ENCODE data around the gene SEC14L2. TPM values are rescaled to one million over a fixed set of nuclear protein-coding genes. Genes with fewer than 3 reads are reported as not detected.

The SEC14L2 gene
- total and polyA plus RNA-seq, 8 donors = 8.3 to 13.4 (median 10.0) TPM

DNA sequence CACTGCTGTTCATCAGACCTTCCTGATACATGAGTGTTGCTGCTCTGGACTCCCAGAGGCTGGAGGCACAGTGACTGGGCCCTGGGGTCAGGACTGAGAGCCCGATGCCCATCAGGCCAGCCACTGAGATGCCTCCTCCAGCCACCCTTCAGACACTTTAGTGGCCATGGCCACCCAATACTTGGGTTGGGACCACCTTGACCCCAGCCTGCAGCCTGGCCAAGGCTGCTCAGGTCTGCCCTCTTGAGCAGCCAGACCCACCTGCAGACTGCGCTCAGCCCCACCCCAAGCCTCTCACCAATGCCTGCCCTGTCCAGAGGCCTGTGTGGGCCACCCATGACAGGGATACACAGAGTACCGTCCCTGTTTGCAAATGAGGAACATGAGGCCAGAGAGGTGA lies 13.8 kb upstream of the SEC14L2 start:
- Histone ChIP-seq H3K4me3 (no peak overlapping the region), H3K9me3 (no peaks in the 10 kb centered on the region), H3K27ac (no peak overlapping the region), H3K4me1 (peaks cover 8 to 16% of the 10 kb centered on the region in 2 donors), H3K36me3 (peaks cover 0 to 29% of the 10 kb centered on the region in 2 donors), H3K27me3 (no peaks in the 10 kb centered on the region)
- no peak for ATAC-seq
- no peak for DNase-seq
- TF ChIP-seq, protein P1, sequence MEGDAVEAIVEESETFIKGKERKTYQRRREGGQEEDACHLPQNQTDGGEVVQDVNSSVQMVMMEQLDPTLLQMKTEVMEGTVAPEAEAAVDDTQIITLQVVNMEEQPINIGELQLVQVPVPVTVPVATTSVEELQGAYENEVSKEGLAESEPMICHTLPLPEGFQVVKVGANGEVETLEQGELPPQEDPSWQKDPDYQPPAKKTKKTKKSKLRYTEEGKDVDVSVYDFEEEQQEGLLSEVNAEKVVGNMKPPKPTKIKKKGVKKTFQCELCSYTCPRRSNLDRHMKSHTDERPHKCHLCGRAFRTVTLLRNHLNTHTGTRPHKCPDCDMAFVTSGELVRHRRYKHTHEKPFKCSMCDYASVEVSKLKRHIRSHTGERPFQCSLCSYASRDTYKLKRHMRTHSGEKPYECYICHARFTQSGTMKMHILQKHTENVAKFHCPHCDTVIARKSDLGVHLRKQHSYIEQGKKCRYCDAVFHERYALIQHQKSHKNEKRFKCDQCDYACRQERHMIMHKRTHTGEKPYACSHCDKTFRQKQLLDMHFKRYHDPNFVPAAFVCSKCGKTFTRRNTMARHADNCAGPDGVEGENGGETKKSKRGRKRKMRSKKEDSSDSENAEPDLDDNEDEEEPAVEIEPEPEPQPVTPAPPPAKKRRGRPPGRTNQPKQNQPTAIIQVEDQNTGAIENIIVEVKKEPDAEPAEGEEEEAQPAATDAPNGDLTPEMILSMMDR (IDR thresholded peaks at IDR 0.05) = no peak
- intact Hi-C loops (cut with DNase I) = loop anchor here (10.0 kb wide), 2 partner anchors 98 to 118 kb away; partner anchors contain the start of genes CASTOR1 (in 1 of the 2) and OSM (in 1 of the 2)

DNA sequence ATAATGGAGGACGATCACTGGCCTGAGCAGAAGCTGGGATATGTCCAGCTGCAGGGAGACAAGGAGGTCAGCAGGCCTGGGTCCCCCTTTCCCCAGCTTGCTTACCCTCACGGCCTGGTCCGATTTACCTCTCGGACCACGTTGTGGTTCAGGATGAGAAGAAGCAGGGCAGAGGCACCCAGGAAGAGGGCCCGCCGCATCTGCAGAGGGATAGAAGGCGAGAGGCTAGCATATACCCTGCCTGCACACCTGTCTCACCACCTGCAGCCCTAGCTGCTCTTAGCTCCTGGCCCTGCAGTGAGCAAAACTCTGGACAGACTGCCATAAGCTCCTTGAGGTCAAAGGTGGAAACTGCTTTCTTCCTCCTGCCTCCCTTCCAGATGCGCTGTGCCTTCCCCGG lies 10.9 kb upstream of the SEC14L2 start:
- no peak for DNase-seq
- Histone ChIP-seq H3K4me1 (peaks cover 8 to 16% of the 10 kb centered on the region in 2 donors), H3K36me3 (peaks cover 0 to 15% of the 10 kb centered on the region in 2 donors), H3K4me3 (peak overlapping the region in 1 of 2 donors; percentile 50), H3K27me3 (no peaks in the 10 kb centered on the region), H3K9me3 (no peaks in the 10 kb centered on the region), H3K27ac (no peak overlapping the region)
- intact Hi-C loops (cut with DNase I) = loop anchor here (5.0 to 10.0 kb wide), 3 partner anchors 99 to 121 kb away; partner anchors contain the start of genes CASTOR1 (in 2 of the 2) and OSM (in 1 of the 2)
- no peak for ATAC-seq
- TF ChIP-seq, protein P1 (IDR thresholded peaks at IDR 0.05) = no peak

- ATAC-seq (no peak), DNase-seq (no peak)
- no peaks in the 10 kb centered on the region for H3K27me3 ChIP-seq
- H3K36me3 ChIP-seq = peaks cover 0 to 11% of the 10 kb centered on the region in 2 donors
- intact Hi-C loops (cut with DNase I) = loop anchor here (5.0 to 10.0 kb wide), 3 partner anchors 99 to 122 kb away; partner anchors contain the start of genes CASTOR1 (in 2 of the 2) and OSM (in 1 of the 2)
- TF ChIP-seq, protein P1 (IDR thresholded peaks at IDR 0.05) = no peak
- H3K4me1 ChIP-seq = peaks cover 8 to 16% of the 10 kb centered on the region in 2 donors
- H3K9me3 ChIP-seq = no peaks in the 10 kb centered on the region
- H3K4me3 ChIP-seq = peak overlapping the region; percentile 50 to 51
- H3K27ac ChIP-seq = no peak overlapping the region
Observed at GRCh38 chr22:30386608-30386959, 10.2 kb upstream of the SEC14L2 start.

GRCh38 chr22:30386960-30387827 lies 9.6 kb upstream of the SEC14L2 start, which contains the start of gene RNF215:
Gene RNF215 (minus strand): TSS chr22:30387411. CDS start chr22:30387313, 98 bp downstream.
- Histone ChIP-seq H3K36me3 (peaks cover 0 to 7% of the 10 kb centered on the region in 2 donors), H3K4me1 (peaks cover 8 to 16% of the 10 kb centered on the region in 2 donors), H3K27ac (peak within 1 kb of the TSS in 1 of 2 donors; percentile 26), H3K27me3 (no peaks in the 10 kb centered on the region), H3K9me3 (no peaks in the 10 kb centered on the region), H3K4me3 (peak within 1 kb of the TSS; percentile 50 to 51)
- ATAC-seq (peak; percentile 97), DNase-seq (peak; percentile 80 to 97 (median 87))
- intact Hi-C loops (cut with DNase I) = loop anchor here (5.0 to 10.0 kb wide), 3 partner anchors 100 to 122 kb away; partner anchors contain the start of genes CASTOR1 (in 2 of the 2) and OSM (in 1 of the 2)
- TF ChIP-seq, protein P1 (IDR thresholded peaks at IDR 0.05) = peak; percentile 97
